Coronary artery (tissue), 2 donors: Measurements from ENCODE around the gene FOXN3.

Experiments
- DNase-seq: peaks from one replicate; pipeline ENCODE4 v3.0.0-alpha.2; 2017; ENCODE audit warnings: low spot score
- H3K27ac ChIP-seq, 2 donors: fragments of 200-600 bp; sonication (generic); one replicate each; pipeline ENCODE4 v1.5.1; 2016 to 2019
- H3K4me3 ChIP-seq: fragments of 200-600 bp; sonication (generic); 2 replicates; pipeline ENCODE4 v1.5.1; 2016; ENCODE audit warnings: mild to moderate bottlenecking, moderate library complexity
- CTCF ChIP-seq: fragments of 200-600 bp; sonication (generic); IDR thresholded peaks from one replicate; pipeline ENCODE4 v1.5.1; 2019; ENCODE audit warnings: antibody characterized with exemption

Gene FOXN3

GRCh38 chr14:89110110-89110509 lies 306.9 kb downstream of the FOXN3 start:
- no peak overlapping the region for H3K27ac ChIP-seq
- no peak for DNase-seq
- H3K4me3 ChIP-seq: no peak overlapping the region
- TF ChIP-seq CTCF: no peak

DNA sequence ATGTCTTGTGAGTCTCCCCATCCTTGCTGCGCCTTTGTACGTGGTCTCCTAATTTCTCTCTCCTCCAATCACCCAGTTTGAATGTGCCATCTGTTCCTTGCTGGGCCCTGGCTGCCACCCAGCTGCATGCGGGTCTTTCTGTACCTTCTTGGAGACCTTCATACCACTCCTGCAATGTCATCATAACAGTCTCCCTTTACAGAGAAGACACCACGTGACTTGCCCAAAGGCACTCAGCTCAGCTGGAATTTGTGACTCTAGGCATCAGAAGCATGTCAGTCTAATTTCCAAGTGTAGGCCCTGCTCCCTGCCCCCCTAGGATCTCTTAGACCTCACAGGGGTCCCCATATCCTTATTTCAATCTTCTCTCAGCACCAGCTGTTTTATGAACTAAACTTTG lies 308.4 kb downstream of the FOXN3 start:
- no peak for TF ChIP-seq CTCF
- DNase-seq: no peak

DNA sequence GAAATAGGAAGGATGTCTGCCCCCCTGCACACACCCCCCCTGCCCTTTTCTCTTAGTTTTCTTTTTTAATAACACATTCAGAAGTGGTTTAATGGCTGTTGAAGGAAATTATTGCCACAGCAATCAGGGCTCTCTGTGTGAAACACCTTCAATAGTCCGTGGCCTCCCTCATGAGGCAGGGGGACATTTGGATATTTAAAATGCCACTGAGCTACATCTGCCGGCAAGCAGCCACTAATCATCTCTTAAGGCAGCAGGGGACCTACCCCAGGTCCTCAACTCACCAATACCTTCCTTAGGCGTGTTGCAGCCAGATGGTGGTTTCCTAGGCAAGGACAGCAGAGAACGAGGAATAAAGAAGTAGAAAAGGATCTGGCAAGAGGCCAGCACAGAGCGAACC lies 309.4 kb downstream of the FOXN3 start:
- DNase-seq: no peak
- TF ChIP-seq CTCF: no peak
- Histone ChIP-seq H3K4me3 (no peak overlapping the region), H3K27ac (no peak overlapping the region)

More for the DNA sequence above, 308.4 kb downstream of the FOXN3 start:
- no peak overlapping the region for H3K27ac ChIP-seq
- H3K4me3 ChIP-seq: no peak overlapping the region
